ENCODE data around the gene MYL9.

GRCh38 chr20:36547186-36548005 lies 6.1 kb downstream of the MYL9 start:
- TF ChIP-seq TAF1 (IDR thresholded peaks at IDR 0.05; ENCODE audit: low read depth) = no peak
- no peak for TF ChIP-seq TEAD4 (IDR thresholded peaks at IDR 0.05)
- no peak for TF ChIP-seq RAD21 (IDR thresholded peaks at IDR 0.05; ENCODE audit: low read depth)
- TF ChIP-seq EP300 (IDR thresholded peaks at IDR 0.05; ENCODE audit: borderline replicate concordance) = no peak
- no peak for TF ChIP-seq MAX (IDR thresholded peaks at IDR 0.05)
- TF ChIP-seq FOXM1 (IDR thresholded peaks at IDR 0.05; ENCODE audit: borderline replicate concordance, low read depth) = no peak
- TF ChIP-seq USF1 (IDR thresholded peaks at IDR 0.05) = no peak
- TF ChIP-seq ZBTB7A (IDR thresholded peaks at IDR 0.05; ENCODE audit: low read depth) = no peak
- TF ChIP-seq CREB1 (IDR thresholded peaks at IDR 0.05; ENCODE audit: low read depth) = no peak
- no peak for TF ChIP-seq YY1 (IDR thresholded peaks at IDR 0.05; ENCODE audit: low read depth)
- no peak for TF ChIP-seq NFIC (IDR thresholded peaks at IDR 0.05)
- TF ChIP-seq REST (IDR thresholded peaks at IDR 0.05; ENCODE audit: low read depth) = no peak
- TF ChIP-seq CEBPB (IDR thresholded peaks at IDR 0.05) = no peak
- TF ChIP-seq TCF12 (IDR thresholded peaks at IDR 0.05; ENCODE audit: low read depth) = no peak
